ENCODE measurements around the gene OMA1. TPM values are rescaled to one million over a fixed set of nuclear protein-coding genes. Genes with fewer than 3 reads are reported as not detected.
"Not testable (repeated sequence)": the region's sequence is repeated elsewhere in the genome, so short reads cannot be mapped to it uniquely, and the experiment has no call there.

Gene OMA1
- total RNA-seq, 1 donor from 2014 or later: 27.8 TPM

DNA sequence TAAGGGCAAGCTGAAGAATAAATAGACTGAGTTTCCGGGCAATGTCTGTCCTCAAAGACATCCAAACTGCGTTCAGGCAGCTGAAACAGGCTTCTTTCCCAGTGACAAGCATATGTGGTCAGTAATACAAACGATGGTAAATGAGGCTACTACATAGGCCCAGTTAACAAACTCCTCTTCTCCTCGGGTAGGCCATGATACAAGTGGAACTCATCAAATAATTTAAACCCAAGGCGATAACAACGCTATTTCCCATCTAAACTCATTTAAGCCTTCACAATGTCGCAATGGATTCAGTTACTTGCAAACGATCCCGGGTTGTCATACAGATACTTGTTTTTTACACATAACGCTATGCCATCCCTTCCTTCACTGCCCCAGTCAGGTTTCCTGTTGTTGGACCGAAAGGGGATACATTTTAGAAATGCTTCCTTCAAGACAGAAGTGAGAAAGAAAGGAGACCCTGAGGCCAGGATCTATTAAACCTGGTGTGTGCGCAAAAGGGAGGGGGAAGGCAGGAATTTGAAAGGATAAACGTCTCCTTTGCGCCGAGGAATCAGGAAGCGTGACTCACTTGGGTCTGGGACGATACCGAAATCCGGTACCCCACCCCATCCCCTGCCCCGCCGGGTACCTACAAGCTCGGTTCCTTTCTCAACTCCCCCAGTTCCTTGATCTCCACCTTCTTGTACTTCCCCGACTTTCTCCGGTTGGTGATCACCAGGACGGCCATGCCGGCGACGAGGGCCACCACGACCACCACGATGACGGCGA, 29.2 kb upstream of the OMA1 start:
- DNase-seq (ENCODE audit: missing footprints) (no peak), ATAC-seq (no peak)
- intact Hi-C loops (cut with DNase I): no loop called here

DNA sequence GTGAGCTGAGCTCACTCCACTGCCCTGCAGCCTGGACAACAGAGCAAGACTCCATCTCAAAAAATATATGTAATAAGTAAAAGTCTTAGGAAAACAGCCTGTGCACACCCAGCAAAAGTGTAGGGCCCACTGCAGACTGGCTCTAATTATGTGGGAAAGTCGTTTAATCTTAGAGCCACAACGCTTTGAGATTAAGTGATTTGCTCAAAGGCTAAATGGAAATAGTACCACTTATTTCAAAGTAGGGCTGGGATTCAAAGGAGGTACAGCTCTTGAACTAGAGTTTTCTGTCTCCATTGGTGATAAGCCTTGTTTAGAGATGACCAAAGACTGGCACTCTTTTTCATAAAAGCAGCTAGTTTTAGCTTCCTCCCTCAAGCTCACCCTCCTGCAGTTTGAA, 28.3 kb upstream of the OMA1 start:
- no peak for ATAC-seq
- intact Hi-C loops (cut with DNase I): no loop called here

DNA sequence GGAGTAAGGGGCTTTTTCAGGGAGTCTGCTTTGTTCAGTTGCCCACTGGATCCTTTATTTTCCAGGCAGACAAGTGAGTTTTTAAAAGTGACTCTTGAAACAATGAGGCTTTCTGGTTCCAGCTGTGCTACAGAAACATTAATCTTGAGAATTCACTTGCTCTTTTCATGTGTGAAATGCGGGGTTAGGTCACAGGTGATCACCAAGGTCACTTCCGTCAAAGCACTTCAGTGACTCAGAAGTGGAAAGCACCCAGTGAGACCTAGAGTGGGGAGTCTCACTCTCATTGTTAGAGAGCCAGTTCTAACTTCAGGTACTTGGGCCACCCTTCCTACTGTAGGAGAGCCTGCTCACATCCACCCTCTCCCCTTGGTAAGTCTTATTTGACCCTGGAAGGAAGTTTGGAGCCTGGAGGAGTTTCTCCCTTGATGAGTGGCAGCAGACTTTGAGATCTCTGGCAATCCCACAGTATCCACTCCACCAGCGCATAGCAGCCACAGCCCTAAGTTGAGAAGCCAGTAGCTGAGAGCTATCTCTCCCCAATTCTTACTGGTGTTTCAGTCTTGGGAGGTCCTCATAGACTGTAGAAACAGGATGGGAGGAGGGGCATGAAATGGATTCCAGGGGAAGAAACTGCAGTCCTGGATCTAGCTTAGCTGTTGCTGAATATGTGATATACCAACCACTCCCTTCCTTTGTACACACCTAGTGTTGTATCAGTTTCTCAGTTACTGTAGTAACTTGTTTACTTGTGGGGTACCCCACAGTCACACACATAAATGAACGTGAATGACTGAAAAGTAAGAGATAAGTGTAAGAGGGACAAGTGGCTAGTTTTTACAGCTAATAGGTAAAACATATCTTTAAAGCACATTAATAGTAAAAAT, 27.4 kb upstream of the OMA1 start:
- intact Hi-C loops (cut with DNase I): no loop called here
- DNase-seq (ENCODE audit: missing footprints): no peak
- no peak for ATAC-seq

More for the DNA sequence above, 28.3 kb upstream of the OMA1 start:
- DNase-seq (ENCODE audit: missing footprints): no peak

DNA sequence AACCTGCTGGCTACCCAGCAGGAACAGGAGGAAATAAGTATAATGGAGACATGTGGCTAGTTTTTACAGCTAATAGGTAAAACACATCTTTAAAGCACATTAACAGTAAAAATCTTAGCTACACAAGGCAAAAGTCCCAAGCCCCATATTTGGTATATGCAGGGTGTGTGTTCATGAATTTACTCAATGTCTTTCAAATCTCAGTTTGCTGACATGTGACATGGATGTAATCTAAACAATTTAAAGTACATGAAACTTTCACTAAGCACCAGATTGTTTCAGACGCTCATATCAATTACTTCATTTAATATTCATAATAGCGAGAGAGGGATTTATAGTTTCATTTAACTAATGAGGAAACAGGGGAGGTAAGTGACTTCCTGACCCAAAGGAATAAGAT, 26.6 kb upstream of the OMA1 start:
- intact Hi-C loops (cut with DNase I): no loop called here
- DNase-seq (ENCODE audit: missing footprints): no peak
- ATAC-seq: no peak

DNA sequence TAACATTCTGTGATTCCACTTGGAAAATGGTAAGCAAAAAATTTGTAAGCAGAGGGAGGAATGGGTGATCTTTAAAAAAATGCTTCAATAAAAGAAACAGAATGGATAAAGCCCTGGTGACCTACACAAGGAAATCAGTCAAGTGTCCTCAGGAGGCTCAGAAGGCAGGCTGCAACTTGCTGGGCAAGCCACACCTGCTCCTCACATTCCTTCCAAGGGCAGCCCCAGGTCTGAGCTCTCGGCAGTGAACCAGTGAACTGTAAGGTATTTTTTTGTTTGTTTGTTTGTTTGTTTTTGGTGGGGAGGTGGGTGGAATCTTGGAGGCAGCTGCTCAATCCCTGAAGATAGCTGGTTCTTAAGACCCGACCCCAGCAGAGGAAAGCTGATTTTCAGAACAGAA, 26.2 kb upstream of the OMA1 start:
- DNase-seq (ENCODE audit: missing footprints) (no peak), ATAC-seq (no peak)
- intact Hi-C loops (cut with DNase I): no loop called here

DNA sequence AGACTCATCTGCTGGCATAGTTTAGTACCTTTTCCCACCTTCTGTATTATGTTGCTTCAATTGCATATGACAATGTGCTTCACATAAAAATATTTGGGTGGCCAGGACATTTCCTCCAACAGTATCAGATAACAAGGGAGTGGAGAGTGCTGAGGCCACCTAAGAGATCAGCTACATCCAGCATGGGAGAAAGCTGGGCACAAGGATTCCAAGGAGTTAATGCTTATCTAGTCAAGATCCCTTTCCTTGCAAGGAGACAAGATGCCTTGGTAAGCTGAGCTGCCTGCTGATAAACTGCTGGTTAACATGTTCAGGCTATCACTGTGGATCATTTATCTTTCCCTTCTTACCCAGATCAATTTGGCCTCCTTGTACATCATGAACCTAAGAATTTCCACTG, 25.1 kb upstream of the OMA1 start:
- intact Hi-C loops (cut with DNase I): no loop called here
- no peak for DNase-seq (ENCODE audit: missing footprints)
- ATAC-seq: no peak

DNA sequence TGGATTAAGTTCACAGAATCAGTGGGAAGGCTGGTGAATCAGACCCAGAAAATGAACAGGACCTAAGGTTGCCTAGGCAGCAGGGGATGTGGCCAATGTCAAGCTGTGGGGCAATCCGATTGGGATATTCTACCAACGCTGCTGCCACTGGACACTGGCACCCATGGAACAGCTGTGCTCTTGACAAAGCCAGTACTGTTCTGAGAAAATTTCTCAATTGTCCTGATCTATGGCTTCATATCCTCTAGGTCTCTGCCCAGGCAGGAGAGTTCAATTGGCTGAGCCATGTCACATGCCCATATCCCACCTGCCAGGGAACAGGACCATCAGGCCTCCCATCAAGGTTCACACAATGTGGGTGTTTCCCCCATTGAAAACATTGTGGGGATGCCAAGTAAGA, 24.3 kb upstream of the OMA1 start:
- ATAC-seq: no peak
- intact Hi-C loops (cut with DNase I): no loop called here
- DNase-seq (ENCODE audit: missing footprints): no peak

DNA sequence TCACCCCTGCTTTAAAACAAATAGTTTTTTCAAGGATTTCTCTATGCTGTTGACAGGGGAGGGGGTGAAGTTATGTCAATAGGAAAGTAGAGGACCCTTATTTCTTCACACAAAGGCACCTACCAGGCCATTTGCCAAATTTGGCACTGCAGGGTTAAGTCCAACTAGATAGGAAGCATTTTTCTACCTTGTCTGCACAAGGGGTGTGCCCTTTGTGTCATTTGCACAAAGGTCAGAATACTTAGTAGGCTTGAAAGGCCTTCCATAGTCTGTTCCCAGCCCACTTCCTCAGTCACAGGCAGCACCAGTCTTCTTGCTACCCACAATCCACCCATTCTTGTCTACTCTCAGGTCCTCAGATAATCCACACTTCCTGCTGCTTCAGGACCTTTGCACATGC, 23.6 kb upstream of the OMA1 start:
- no peak for DNase-seq (ENCODE audit: missing footprints)
- ATAC-seq: no peak
- intact Hi-C loops (cut with DNase I): no loop called here

DNA sequence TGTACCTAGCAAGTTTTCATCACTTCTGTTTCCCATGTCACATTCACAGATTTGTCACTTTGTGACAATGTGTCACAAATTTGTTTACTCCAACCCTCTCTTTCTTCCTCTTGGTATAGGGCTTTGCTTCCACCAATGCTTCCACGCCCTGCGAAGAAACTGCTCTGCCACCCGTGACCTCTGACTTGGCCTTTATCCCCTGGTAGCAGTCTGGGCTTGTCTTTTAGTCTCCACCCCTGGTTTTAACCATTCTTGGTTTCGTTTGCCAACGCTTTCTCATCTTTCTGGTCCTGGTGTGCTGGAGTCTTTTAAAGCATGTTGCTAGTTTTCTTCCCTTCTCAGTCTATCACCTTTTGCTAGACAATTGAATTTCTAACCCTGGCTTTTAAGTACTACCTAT, 22.4 kb upstream of the OMA1 start:
- ATAC-seq: no peak
- DNase-seq (ENCODE audit: missing footprints): no peak
- intact Hi-C loops (cut with DNase I): no loop called here

DNA sequence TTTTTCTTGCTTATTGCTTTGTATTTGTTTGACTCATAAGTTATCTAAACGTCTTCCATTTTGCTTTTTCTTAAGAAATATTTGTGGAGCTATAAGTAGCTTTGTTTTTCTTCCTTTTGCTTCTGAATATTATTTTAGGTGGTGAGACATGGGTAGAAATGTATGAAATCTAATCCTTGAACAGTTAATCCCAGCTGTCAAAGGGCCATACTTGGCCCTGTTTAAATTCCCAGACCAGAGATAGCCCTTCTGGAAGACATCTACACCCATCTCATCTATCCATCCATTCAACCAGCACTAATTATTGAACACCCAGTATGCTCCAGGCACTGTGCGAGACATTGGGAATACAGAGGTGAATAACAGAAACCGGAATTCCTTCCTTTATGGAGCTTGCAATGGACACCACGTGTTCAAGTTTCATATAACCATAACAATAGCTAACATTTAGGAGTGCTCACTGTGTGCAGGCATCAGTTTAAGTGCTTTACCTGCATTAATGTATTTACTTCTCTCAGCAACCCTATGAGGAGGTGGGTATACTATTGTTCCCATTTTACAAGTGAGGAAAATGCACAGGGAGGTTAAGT, 21.8 kb upstream of the OMA1 start:
- intact Hi-C loops (cut with DNase I): no loop called here
- no peak for DNase-seq (ENCODE audit: missing footprints)
- ATAC-seq: no peak

DNA sequence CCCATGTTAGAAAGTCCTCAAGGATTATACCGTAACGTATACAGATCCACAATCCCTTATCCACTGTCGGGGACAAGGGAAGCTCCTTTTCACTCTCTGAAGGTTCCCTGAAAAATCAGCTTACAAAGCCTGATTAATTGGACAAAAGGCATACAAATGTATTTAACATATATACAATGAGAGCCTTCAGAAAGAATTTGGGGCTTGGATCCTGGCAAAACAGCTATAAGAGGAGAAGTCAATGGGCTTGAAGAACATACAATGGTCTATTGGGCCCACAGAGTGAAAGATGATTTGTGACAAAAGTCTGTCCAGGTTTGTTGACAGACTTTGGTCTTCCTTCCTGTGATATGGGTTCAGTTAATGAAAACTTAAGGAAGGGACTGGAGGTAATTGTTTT, 19.8 kb upstream of the OMA1 start:
- intact Hi-C loops (cut with DNase I): no loop called here
- DNase-seq (ENCODE audit: missing footprints): no peak
- ATAC-seq: no peak

DNA sequence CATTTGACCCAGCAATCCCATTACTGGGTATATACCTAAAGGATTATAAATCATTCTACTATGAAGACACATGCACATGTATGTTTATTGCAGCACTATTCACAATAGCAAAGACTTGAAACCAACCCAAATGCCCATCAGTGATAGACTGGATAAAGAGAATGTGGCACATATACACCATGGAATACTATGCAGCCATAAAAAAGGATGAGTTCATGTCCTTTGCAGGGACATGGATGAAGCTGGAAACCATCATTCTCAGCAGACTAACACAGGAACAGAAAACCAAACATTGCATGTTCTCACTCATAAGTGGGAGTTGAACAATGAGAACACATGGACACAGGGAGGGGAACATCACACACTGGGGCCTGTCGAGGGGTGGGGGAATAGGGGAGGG, 17.2 kb upstream of the OMA1 start:
- intact Hi-C loops (cut with DNase I); DNase-seq (ENCODE audit: missing footprints); ATAC-seq: not testable (repeated sequence)

DNA sequence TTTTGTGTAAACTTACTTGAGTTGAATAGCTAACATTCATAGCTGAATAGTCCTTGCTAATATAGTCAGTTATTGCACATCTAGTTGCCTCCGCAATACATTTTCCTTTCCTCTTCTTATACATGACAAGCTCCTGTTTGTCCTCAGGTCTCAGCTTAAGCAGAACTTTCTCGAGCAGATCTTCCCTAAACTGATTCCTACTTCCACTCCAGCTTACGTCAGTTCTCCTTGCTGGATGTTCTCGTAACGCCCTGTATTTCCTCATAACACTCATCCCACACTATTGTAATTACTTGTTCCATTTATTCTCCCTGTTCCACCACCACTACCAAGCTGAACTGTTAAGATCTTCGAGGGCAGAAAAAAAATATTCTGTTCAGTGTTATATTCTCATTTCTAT, 15.1 kb upstream of the OMA1 start:
- DNase-seq (ENCODE audit: missing footprints) (no peak), ATAC-seq (no peak)
- intact Hi-C loops (cut with DNase I): no loop called here

DNA sequence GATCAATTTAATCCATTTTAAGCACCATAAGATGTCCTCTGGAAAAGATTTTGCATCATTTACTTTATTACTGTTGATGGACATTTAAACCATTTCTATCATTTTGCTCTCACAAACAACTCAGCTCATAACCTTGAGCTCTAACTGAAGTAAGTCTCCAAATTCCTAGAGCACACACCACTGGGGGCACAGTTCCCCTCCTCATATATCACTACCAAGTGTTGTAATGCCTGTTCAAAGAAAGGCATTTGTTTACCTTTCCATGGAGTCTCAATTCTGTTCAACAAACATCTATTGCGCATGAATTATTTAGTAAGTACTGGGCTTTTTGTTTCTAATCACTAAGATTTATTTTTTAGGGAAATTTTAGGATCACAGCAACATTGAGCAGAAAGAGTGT, 8.9 kb upstream of the OMA1 start:
- DNase-seq (ENCODE audit: missing footprints): no peak
- ATAC-seq: no peak
- intact Hi-C loops (cut with DNase I): no loop called here

DNA sequence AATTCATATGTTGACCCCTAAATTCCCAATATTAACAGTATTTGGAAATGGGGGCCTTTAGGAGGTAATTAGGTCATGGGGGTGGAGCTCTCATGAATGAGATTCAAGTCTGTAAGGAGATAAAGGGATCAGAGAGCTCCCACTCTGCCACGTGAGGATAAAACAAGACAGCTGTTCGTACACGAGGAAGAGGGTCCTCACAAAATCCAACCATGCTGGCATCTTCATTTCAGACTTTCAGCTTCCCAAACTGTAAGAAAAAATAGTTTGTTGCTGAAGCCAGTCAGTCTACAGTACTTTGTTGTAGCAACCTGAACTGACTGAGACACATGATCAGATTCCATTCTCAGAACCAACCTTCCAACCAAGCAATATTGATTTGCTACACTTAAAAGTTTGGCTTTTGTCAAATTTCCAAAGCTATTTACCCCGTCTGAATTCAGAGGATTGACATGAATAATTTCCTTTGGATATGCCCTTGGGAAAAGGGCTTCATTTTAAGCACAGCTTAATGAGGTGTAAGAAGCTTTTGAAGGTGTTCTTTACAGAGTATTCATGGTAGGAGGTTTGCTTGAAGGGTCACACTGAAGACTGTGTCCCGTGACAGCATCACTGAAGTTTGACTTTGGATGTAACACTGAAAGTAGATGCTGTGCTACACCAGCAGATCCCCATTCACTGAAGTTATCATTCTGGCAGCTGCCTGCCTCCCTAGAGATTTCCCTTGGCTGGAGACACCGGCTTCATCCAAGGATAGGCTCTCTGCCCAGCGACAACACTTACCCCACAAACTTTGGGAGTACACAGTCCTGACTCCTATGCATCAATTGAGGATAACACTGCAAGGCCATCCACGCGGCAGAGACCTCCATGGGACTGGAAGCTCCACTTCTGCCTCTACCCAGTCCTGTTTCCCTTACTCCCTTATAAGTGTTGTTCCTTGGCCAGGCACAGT, 4.9 kb upstream of the OMA1 start:
- no peak for ATAC-seq
- no peak for DNase-seq (ENCODE audit: missing footprints)
- intact Hi-C loops (cut with DNase I): no loop called here

DNA sequence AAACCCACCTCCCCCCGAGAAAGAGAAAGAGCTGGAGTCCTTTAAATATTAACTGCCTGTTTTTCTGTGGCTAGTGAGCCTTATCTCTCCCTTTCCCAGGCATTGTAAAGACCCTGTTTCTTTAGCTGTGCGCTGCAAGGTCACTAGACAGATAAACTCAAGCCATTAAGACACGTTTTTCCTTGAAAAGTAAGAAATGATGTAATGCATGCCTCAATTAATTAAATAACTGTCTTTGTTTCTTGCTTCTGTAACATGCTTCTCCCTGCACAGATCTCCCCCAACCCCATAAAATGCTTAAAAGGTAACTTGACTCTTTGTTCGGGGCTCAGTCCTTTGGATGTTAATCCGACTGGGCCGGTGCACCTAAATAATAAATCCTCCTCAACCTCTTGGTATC, 2.8 kb upstream of the OMA1 start:
- ATAC-seq; intact Hi-C loops (cut with DNase I); DNase-seq (ENCODE audit: missing footprints): not testable (repeated sequence)

DNA sequence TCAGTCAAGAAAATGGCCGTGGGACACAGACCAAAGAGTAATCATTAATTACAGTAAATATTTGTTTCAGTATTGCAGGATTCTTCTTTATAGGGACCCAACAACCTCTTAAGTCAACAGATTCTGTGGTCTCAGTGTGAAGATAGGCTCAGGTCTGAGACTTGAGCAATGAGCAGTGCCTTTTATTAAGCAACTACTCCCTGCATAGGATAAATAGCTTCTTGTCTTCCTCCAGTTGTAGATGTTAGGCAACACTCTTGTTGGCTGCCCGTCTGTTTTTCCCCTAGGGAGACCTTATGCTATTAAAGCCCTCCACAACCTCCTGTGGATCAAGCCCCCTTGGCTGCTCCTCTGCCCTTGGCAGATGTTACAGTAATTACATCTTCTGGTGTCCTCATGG, 1.8 kb upstream of the OMA1 start:
- intact Hi-C loops (cut with DNase I): no loop called here
- ATAC-seq (no peak), DNase-seq (ENCODE audit: missing footprints) (no peak)

DNA sequence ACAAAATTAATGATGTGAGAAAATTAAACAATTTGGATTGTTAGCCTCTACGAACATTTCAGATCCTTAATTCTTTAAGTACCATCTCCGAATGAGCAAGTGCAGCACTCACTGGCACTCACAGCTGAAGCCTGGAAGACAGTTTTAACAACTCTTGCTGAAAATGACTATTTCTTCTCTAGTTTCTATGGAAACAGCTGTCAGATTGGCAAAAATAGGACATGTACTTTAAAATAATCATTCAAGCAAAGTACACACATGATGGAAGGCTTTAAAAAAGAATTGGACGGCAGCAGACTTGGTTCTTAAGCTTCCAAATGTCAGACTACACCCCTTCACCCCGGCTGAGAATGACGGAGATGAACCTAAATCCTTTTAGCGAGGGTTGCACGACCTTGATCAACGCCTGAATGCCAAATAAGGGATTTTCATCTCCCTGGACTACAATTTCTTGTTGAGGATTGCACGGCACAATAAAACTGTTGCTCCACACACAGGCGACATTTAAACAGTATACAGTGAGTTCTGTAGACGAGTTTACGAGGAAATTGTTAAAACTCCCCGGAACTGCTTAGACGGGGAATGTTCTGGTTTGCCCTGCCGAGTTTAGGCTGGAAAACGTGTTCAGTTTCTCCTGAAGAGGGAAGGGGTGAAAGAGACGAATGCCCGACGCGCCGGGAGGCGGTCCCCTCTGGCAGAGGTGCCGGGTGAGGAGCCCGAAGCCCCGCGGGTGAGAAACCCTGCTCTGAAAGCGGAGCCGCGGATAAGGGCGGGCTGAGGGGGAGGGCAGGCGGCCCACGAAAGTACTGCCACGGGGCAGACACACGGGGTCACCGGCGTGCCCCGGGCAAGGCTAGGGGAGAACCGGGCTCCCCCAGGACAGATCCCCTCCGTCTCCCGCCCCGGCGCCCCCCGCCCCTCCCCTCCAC, 671 bp downstream of the OMA1 start:
- ATAC-seq (peak; percentile 85), DNase-seq (ENCODE audit: missing footprints) (peak; percentile 91)
- intact Hi-C loops (cut with DNase I): loop anchor here (1.0 to 2.0 kb wide), 2 partner anchors 30 to 107 kb away; no protein-coding TSS in a partner anchor
